Stomach (tissue), 4 donors: ENCODE results near the gene IPCEF1.

ENCODE experiments used
- CTCF ChIP-seq, 7 experiments: fragments of 450-650 bp in 4 of 7; fragments of 200-600 bp in 3 of 7; sonication (generic) in 3 of 7; IDR thresholded peaks; one replicate each; pipeline ENCODE4 v1.5.1; 2016 to 2019; ENCODE audit warnings: antibody characterized with exemption in 7 of 7, control low read depth in 2 of 7, mild to moderate bottlenecking in 1 of 7
- POLR2A ChIP-seq, 4 donors: fragments of 450-650 bp; IDR thresholded peaks; one replicate each; pipeline ENCODE4 v1.6.1; 2016; ENCODE audit warnings: antibody characterized with exemption in 4 of 4, control low read depth in 2 of 4, mild to moderate bottlenecking in 1 of 4, moderate library complexity in 1 of 4

GRCh38 chr6:154234019-154234772 is 122.4 kb downstream of the IPCEF1 start:
- TF ChIP-seq POLR2A (IDR thresholded peaks at IDR 0.05) (no peak), CTCF (IDR thresholded peaks at IDR 0.05) (no peak)
